NB4 (cell line): ENCODE measurements around the gene RTL1.

Experiments used
- CTCF ChIP-seq: IDR thresholded peaks from one replicate; pipeline ENCODE4 v1.5.1; 2012; ENCODE audit warnings: low read depth, low read length
- POLR2A ChIP-seq: IDR thresholded peaks from 2 replicates; pipeline ENCODE4 v1.6.1; 2011; ENCODE audit warnings: mild to moderate bottlenecking; ENCODE audit not compliant: insufficient read length; ENCODE audit errors: extremely low read depth

DNA sequence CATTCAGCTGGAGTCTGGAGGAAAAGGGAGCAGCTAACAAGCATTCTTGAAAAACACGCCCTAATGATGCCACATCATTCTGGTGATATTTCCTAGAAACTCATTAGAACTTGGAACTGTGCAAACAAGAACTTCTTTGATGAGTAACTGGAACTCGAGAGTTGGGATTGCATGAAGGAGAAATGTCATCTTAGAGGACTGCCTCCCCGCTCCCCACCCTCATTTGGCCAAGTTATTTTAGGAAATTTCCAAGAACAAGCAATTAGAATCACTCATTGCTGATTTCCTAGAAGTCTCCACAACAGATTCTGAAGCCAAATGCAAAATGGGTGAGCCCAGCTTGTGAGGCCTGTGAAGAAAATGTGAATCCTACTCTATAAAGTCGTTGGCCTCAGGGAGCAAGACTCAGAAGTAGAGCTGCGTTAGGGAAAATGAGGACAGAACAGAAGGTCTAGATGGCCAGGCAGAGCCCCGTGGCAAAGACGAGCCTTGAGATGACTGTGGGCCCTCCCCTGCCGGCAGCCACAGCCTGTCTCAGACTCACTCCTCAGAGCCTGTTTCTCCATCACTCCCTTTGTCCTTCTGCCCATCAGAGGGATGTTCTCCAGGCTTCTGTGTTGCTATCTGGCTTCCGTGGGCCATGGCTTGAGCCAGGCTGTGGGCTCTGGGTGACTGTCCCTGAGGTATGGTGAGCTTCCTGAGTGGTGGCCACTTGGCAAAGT lies 38.4 kb downstream of the RTL1 start:
- TF ChIP-seq CTCF (no peak), POLR2A (no peak)
